ENCODE results near the gene OSGEP.

Gene OSGEP

GRCh38 chr14:20455355-20456300, 1.0 kb upstream of the OSGEP start:
- Histone ChIP-seq H3K36me3 (ENCODE audit: control insufficient read depth in 2 of 2, insufficient read depth in 1 of 2, low read length in 2 of 2) (peaks cover 44 to 71% of the 10 kb centered on the region in 2 experiments), H3K9me3 (ENCODE audit: control insufficient read depth, insufficient read depth, low read depth, low read length) (no peaks in the 10 kb centered on the region), H3K4me3 (ENCODE audit: low read depth, low read length) (peak overlapping the region; percentile 91), H3K4me1 (ENCODE audit: control insufficient read depth, insufficient read depth, low read length) (peaks cover 8% of the 10 kb centered on the region), H3K27ac (ENCODE audit: extremely low read depth, low read depth, low read length) (peak overlapping the region; percentile 87)
- ChIA-PET CTCF (interaction anchor here (0.6 to 1.3 kb wide), 8 partner anchors 11 to 533 kb away, joined by 3 to 4 read pairs (median 3); no protein-coding TSS in a partner anchor), POLR2A (interaction anchor here (0.6 to 3.0 kb wide), 16 partner anchors 12 to 229 kb away, joined by 3 to 51 read pairs (median 3); partner anchors contain the start of genes CCNB1IP1, KLHL33, PARP2 and PNP)
- peak; percentile 9 for TF ChIP-seq PATZ1 (tag by site-specific recombination; IDR thresholded peaks at IDR 0.05)
- TF ChIP-seq YY1 (tag by site-specific recombination; IDR thresholded peaks at IDR 0.05) = 0 out of 2 replicates have a peak, but pooled peaks have one; percentile 4
- TF ChIP-seq ZNF433 (tag by site-specific recombination; IDR thresholded peaks at IDR 0.05; ENCODE audit: low read depth) = no peak
- peak; percentile 60; the same call in 1 of the 2 replicates for TF ChIP-seq ZFHX2 (tag by site-specific recombination; conservative IDR thresholded peaks at IDR 0.05)
- TF ChIP-seq ZXDB (tag by site-specific recombination; IDR thresholded peaks at IDR 0.05) = peak; percentile 12
- TF ChIP-seq ZNF23 (tag by site-specific recombination; IDR thresholded peaks at IDR 0.05; ENCODE audit: borderline replicate concordance) = no peak
- no peak; the same call in 1 of the 2 replicates for TF ChIP-seq ZNF843 (tag by site-specific recombination; IDR thresholded peaks at IDR 0.05)
- TF ChIP-seq FEZF1 (tag by site-specific recombination; IDR thresholded peaks at IDR 0.05) = no peak; the same call in 1 of the 2 replicates
- no peak; the same call in 1 of the 2 replicates for TF ChIP-seq ZNF2 (tag by site-specific recombination; IDR thresholded peaks at IDR 0.05)
- TF ChIP-seq ZNF248 (tag by site-specific recombination; IDR thresholded peaks at IDR 0.05) = no peak
- no peak for TF ChIP-seq PRDM6 (tag by site-specific recombination; IDR thresholded peaks at IDR 0.05)
- peak; percentile 83; the same call in 1 of the 2 replicates for TF ChIP-seq KLF8 (tag by site-specific recombination; IDR thresholded peaks at IDR 0.05)
- TF ChIP-seq TSHZ1 (tag by site-specific recombination; IDR thresholded peaks at IDR 0.05; ENCODE audit: borderline replicate concordance) = no peak
- TF ChIP-seq ZNF488 (tag by site-specific recombination; IDR thresholded peaks at IDR 0.05) = no peak
- TF ChIP-seq ZNF549 (tag by site-specific recombination; IDR thresholded peaks at IDR 0.05) = no peak
- TF ChIP-seq ZBTB20 (tag by site-specific recombination; IDR thresholded peaks at IDR 0.05) = 0 out of 2 replicates have a peak, but pooled peaks have one; percentile 3
- TF ChIP-seq ZBTB17 (tag by site-specific recombination; IDR thresholded peaks at IDR 0.05) = no peak; the same call in 1 of the 2 replicates
- no peak for TF ChIP-seq ZNF48 (tag by site-specific recombination; IDR thresholded peaks at IDR 0.05)
- TF ChIP-seq ZBTB10 (tag by site-specific recombination; IDR thresholded peaks at IDR 0.05) = peak; percentile 11
- TF ChIP-seq ZBTB7A (tag by site-specific recombination; IDR thresholded peaks at IDR 0.05; ENCODE audit: low read depth) = no peak
- TF ChIP-seq ZNF530 (tag by site-specific recombination; IDR thresholded peaks at IDR 0.05; ENCODE audit: low read depth) = no peak
- TF ChIP-seq ZBTB26 (tag by site-specific recombination; optimal IDR thresholded peaks at IDR 0.05) = peak; percentile 74
- TF ChIP-seq EGR2 (tag by site-specific recombination; IDR thresholded peaks at IDR 0.05; ENCODE audit: low read depth) = peak; percentile 61
- TF ChIP-seq GLIS2 (tag by site-specific recombination; IDR thresholded peaks at IDR 0.05) = peak; percentile 32; the same call in 1 of the 2 replicates
